HG03108 (cell line): ENCODE results near the gene PRRT2.
"Not testable (repeated sequence)": the region's sequence is repeated elsewhere in the genome, so short reads cannot be mapped to it uniquely, and the experiment has no call there.

ENCODE experiments used
- ATAC-seq: cut with Tn5 transposase; IDR thresholded peaks from one replicate; pipeline ENCODE4 v1.9.1; 2021; ENCODE audit warnings: moderate library complexity; ENCODE audit not compliant: unreplicated experiment

Gene PRRT2

GRCh38 chr16:29811896-29812665 lies at the start of gene PRRT2:
TSS of gene PRRT2 (plus strand) at chr16:29812193. CDS start at chr16:29813055, 862 bp downstream.
- ATAC-seq: no peak

GRCh38 chr16:29763326-29763725 lies 48.7 kb upstream of the PRRT2 start:
- no peak for ATAC-seq

- no peak for ATAC-seq
Measured at GRCh38 chr16:29765167-29766032, 46.6 kb upstream of the PRRT2 start.

- ATAC-seq: no peak
Measured at GRCh38 chr16:29766571-29766970, 45.4 kb upstream of the PRRT2 start.

- ATAC-seq: no peak
Measured at GRCh38 chr16:29767062-29767461, 44.9 kb upstream of the PRRT2 start.

GRCh38 chr16:29769507-29769906 lies 42.5 kb upstream of the PRRT2 start:
- no peak for ATAC-seq

GRCh38 chr16:29770250-29770929 lies 41.6 kb upstream of the PRRT2 start:
- no peak for ATAC-seq

GRCh38 chr16:29772330-29772729 lies 39.7 kb upstream of the PRRT2 start:
- not testable (repeated sequence) for ATAC-seq

GRCh38 chr16:29774730-29775129 lies 37.3 kb upstream of the PRRT2 start:
- no peak for ATAC-seq

GRCh38 chr16:29775742-29776408 lies 36.1 kb upstream of the PRRT2 start:
- ATAC-seq: no peak

- no peak for ATAC-seq
Measured at GRCh38 chr16:29777576-29778350, 34.2 kb upstream of the PRRT2 start, which contains the start of gene ZG16. TSS of gene ZG16 (plus strand) at chr16:29778256. CDS start at chr16:29779267, 1,011 bp downstream.

GRCh38 chr16:29779474-29779873 lies 32.5 kb upstream of the PRRT2 start:
- no peak for ATAC-seq

- not testable (repeated sequence) for ATAC-seq
Measured at GRCh38 chr16:29783094-29783953, 28.7 kb upstream of the PRRT2 start.

GRCh38 chr16:29784157-29784556 lies 27.8 kb upstream of the PRRT2 start:
- no peak for ATAC-seq

- no peak for ATAC-seq
Measured at GRCh38 chr16:29784901-29785500, 27.0 kb upstream of the PRRT2 start.

GRCh38 chr16:29787155-29787554 lies 24.8 kb upstream of the PRRT2 start:
- ATAC-seq: not testable (repeated sequence)

GRCh38 chr16:29789775-29790182 lies 22.2 kb upstream of the PRRT2 start:
- no peak for ATAC-seq

- peak; percentile 90 for ATAC-seq
Measured at GRCh38 chr16:29790183-29790948, 21.6 kb upstream of the PRRT2 start, which contains the start of gene KIF22. TSS of gene KIF22 (plus strand) at chr16:29790751. CDS start at chr16:29790760, 9 bp downstream.
